T-helper 17 cell (primary cell): ENCODE measurements around the gene AGAP1. TPM values are rescaled to one million over a fixed set of nuclear protein-coding genes. Genes with fewer than 3 reads are reported as not detected.

Experiments used
- ATAC-seq: fragments of 150-1000 bp; cut with Tn5 transposase; 2 replicates; pipeline ENCODE4 v1.10.0; 2021; ENCODE audit warnings: mild to moderate bottlenecking, moderate library complexity
- DNase-seq, 3 donors: peaks; one replicate each; pipeline versions ENCODE4 v3.0.0 to v3.0.0-alpha.2; 2020 to 2021
- H3K9me3 ChIP-seq: one replicate; pipeline ENCODE4 v1.7.0; 2013; ENCODE audit warnings: low read length, mild to moderate bottlenecking; ENCODE audit not compliant: control insufficient read depth, poor library complexity, severe bottlenecking
- H3K27ac Mint-ChIP-seq: one replicate; pipeline ENCODE4 v1.8.0; 2022; ENCODE audit warnings: mild to moderate bottlenecking, moderate library complexity, mixed read lengths
- H3K27me3 Mint-ChIP-seq: one replicate; pipeline ENCODE4 v1.8.0; 2022; ENCODE audit warnings: mixed read lengths
- H3K36me3 Mint-ChIP-seq: one replicate; pipeline ENCODE4 v1.8.0; 2022; ENCODE audit warnings: low read depth, mixed read lengths
- H3K4me1 Mint-ChIP-seq: one replicate; pipeline ENCODE4 v1.8.0; 2022; ENCODE audit warnings: mild to moderate bottlenecking, mixed read lengths
- H3K4me3 Mint-ChIP-seq: one replicate; pipeline ENCODE4 v1.8.0; 2022; ENCODE audit warnings: mild to moderate bottlenecking, moderate library complexity, mixed read lengths
- total RNA-seq, 4 donors: library from RNA in 2 of 4; stranded (reverse) in 2 of 4; gene quantifications; one replicate each; pipeline ENCODE4 v1.2.3 and lab custom pipeline; 2022 to 2026

The AGAP1 gene
- total RNA-seq, 2 donors from 2014 or later = 7.6 to 16.8 TPM

DNA sequence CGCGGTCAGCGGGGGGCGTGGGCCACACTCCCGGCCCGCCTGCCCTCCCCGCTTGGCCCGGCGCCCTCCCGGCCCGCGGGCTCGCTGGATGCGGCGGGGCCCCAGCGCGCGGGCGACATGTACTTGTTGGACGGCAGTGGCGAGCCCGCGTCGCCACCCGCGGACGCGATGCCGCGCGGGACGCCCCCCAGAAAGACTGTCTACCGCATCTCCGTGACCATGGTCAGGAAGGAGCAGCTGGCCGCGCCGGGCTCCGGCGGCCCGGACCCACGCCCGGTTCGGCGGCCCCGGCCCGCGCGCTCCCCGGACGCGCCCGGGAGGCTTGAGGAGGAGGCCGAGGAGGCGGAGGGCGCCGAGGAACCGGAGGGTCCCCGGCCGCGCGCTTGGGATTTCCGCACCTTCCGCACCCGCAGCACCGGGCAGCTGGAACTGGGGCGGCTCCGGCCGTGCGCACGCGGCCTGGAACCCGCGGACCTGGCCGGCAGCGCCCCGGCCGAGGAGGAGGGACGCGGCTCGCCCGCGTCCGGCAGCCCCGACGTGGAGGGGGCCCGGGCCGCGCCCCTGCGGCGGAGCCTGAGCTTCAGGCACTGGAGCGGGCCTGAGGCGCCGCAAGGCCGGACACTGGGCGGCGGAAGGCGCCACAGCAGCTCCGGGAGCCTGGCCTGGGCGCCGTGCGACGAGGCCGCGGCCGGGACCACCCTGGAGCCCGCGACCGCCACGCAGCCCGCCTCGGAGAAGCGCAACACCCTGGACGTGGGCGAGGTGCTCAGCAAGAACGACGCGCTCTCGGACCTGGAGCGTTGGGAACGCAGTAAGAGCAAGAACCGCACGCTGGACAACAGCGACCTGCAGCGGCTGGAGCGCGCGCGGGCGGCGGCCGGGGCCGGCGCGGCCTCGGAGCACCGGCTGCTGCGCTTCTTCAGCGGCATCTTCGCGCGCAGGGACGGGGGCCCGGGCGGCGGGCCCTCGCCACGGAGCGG, 176.4 kb downstream of the AGAP1 start:
- H3K36me3 Mint-ChIP-seq = no peaks in the 10 kb centered on the region
- DNase-seq = no peak
- no peak overlapping the region for H3K4me3 Mint-ChIP-seq
- ATAC-seq = no peak
- H3K27ac Mint-ChIP-seq = no peak overlapping the region
- no peaks in the 10 kb centered on the region for H3K9me3 ChIP-seq
- H3K27me3 Mint-ChIP-seq = peaks cover 57% of the 10 kb centered on the region
- peaks cover 16% of the 10 kb centered on the region for H3K4me1 Mint-ChIP-seq

DNA sequence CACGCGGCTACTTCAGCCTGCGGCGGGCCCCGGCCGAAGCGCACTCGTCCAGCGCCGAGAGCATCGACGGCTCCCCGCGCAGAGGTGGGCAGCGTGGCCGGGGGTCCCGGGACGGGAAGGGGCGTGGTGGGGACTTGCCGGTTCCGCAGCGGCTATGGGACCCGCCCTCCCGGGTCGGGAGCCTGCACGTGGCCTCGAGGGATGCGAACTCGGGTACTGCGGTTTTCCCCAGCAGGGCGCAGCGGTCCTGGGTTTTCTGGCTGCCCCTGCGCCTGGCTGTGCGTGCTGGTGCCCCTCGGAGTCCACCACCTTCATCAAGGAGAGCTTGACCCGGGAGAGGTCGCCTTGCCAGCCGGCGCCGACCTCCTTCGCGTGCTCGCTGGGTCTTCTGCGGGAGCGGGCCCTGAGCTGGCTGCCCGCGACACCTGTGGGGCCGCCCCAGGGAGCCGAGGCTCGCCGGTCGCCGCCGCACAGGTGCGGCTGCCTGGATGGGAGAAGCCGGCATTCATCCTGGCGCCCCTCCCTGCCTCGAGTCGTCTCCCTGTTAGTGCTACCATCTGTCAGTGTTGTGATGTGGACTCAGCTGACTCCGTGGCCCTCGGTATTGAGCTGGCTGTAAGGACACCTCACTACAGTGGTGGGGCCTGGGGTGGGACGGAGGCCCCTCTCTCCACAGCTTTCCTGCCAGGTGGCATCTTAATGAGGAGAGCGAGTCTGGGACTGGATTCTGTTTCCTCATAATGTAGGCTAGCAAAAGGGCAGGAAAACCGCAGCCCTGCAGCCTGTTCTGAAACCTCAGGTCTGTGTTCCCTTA, 177.3 kb downstream of the AGAP1 start:
- H3K27ac Mint-ChIP-seq = no peak overlapping the region
- H3K36me3 Mint-ChIP-seq = peaks cover 2% of the 10 kb centered on the region
- DNase-seq = no peak
- H3K4me1 Mint-ChIP-seq = peaks cover 17% of the 10 kb centered on the region
- peaks cover 59% of the 10 kb centered on the region for H3K27me3 Mint-ChIP-seq
- H3K9me3 ChIP-seq = no peaks in the 10 kb centered on the region
- H3K4me3 Mint-ChIP-seq = peak overlapping the region; percentile 80
- ATAC-seq = no peak

DNA sequence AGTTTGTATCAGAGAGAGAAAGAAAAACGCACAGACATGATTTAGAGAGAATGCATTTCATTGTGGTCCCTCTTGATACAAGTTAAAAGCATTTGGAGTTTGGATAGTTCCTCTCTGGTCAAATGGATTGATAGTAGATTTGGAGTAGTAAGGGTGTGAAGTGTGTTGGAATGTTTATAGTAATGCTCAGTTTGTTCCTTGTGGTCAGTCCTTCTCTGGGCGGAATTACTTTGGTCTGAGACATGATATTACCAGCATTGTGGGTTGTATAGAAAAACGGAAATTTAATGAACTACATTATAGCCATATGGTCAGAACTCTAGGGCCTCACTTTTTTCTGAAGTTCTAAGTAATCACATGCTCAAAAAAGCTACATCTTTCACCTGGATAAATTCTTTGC, 178.9 kb downstream of the AGAP1 start:
- peak overlapping the region; percentile 49 for H3K4me3 Mint-ChIP-seq
- DNase-seq (no peak), ATAC-seq (no peak)
- H3K27ac Mint-ChIP-seq = no peak overlapping the region
- peaks cover 51% of the 10 kb centered on the region for H3K27me3 Mint-ChIP-seq
- no peaks in the 10 kb centered on the region for H3K9me3 ChIP-seq
- H3K36me3 Mint-ChIP-seq = peaks cover 3% of the 10 kb centered on the region
- H3K4me1 Mint-ChIP-seq = peaks cover 23% of the 10 kb centered on the region

DNA sequence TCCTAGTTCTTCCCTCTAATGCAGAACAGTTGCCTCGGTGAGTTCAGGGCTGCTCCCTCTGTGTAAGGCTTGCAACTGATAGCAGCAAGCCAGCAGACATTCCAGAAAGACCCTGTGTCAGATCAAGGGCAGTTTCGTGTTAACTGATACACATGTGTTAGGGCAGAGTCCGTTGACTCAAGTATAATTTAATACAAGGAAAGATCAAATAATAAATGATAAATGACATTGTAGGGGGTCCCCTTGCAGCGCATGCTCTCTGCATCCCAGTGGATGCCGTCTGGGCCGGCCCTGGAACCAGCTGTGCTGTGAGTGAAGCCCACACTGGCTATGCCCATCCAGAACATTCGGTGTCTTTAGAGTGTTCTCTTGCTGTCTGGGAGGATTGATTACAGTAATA, 180.3 kb downstream of the AGAP1 start:
- H3K9me3 ChIP-seq = no peaks in the 10 kb centered on the region
- peaks cover 42% of the 10 kb centered on the region for H3K27me3 Mint-ChIP-seq
- no peak for ATAC-seq
- H3K27ac Mint-ChIP-seq = peak overlapping the region; percentile 54
- H3K4me3 Mint-ChIP-seq = no peak overlapping the region
- peaks cover 3% of the 10 kb centered on the region for H3K36me3 Mint-ChIP-seq
- no peak for DNase-seq
- peaks cover 28% of the 10 kb centered on the region for H3K4me1 Mint-ChIP-seq

DNA sequence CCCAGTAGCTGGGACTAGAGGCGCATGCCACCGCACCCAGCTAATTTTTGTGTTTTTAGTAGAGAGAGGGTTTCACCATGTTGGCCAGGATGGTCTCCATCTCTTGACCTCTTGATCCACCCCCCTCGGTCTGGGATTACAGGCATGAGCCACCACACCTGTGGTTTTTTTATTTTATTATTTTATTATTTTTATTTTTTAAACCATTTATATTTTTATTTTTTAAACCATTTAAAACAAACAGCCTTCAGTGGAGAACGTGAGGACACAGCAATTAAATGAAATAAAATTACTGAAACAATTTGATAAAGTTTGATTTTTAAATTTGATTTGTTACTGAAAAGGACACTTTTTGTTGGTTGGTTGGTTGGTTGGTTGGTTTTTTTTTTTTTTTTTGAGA, 181.0 kb downstream of the AGAP1 start:
- peaks cover 42% of the 10 kb centered on the region for H3K27me3 Mint-ChIP-seq
- no peak overlapping the region for H3K4me3 Mint-ChIP-seq
- ATAC-seq (no peak), DNase-seq (no peak)
- no peaks in the 10 kb centered on the region for H3K9me3 ChIP-seq
- H3K27ac Mint-ChIP-seq = no peak overlapping the region
- H3K36me3 Mint-ChIP-seq = peaks cover 3% of the 10 kb centered on the region
- peaks cover 28% of the 10 kb centered on the region for H3K4me1 Mint-ChIP-seq

DNA sequence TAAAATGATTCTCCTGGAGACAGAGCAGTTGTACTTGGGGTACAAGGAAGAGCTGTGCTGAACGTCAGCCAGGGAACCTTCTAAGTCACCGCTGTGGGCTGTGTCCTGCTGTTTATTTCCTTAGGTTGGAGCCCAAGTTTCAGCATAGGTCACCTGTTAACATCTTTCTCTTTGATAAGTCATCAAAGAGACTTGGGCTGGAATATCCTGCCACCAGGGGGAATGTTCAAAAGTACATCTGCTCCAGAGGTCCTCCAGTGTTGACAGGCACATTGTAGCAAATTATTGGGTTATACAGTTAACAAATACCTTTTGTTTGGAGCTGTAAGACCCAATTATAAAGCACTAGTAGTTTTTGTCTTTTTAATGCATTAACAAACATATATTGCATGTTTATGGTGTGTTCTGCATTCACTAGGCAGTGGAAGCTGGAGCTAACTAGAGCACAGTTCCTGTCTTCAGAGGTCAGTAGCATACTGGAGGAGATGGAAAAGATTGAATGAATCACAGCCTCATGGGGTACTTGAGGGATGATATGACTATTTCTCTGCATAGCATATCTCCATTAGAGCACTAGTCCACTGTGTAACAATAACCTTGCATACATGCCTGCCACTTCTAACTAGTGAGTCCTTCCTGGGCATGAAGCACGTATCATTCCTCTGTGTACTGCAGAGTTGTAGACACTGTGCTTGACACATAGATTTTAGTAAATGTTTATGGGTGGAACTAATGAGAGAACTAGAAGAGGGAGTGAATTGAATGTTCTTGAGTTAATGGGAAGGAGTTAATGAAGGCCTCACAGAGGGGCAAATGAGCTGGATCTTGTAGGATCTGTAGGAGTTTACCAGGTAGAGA, 182.1 kb downstream of the AGAP1 start:
- no peak for ATAC-seq
- peaks cover 32% of the 10 kb centered on the region for H3K4me1 Mint-ChIP-seq
- peaks cover 3% of the 10 kb centered on the region for H3K36me3 Mint-ChIP-seq
- DNase-seq = no peak
- H3K27me3 Mint-ChIP-seq = peaks cover 42% of the 10 kb centered on the region
- H3K4me3 Mint-ChIP-seq = no peak overlapping the region
- H3K27ac Mint-ChIP-seq = no peak overlapping the region
- no peaks in the 10 kb centered on the region for H3K9me3 ChIP-seq

DNA sequence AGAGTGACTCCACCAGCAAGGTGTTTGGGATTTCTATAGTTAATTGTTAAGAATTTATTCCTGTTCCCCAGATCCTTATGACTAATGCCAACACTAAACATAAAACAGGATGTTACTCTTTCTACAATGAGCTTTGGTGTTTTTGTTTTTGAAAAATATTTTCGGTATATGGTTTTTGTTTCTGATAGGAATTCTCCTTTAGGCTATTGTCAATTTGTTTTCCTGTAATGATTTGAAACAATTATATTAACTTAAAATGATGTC, 182.6 kb downstream of the AGAP1 start:
- Mint-ChIP-seq H3K27ac (no peak overlapping the region), H3K27me3 (peaks cover 40% of the 10 kb centered on the region), H3K36me3 (peaks cover 3% of the 10 kb centered on the region), H3K4me1 (peaks cover 34% of the 10 kb centered on the region), H3K4me3 (no peak overlapping the region)
- ATAC-seq (no peak), DNase-seq (no peak)
- no peaks in the 10 kb centered on the region for H3K9me3 ChIP-seq

DNA sequence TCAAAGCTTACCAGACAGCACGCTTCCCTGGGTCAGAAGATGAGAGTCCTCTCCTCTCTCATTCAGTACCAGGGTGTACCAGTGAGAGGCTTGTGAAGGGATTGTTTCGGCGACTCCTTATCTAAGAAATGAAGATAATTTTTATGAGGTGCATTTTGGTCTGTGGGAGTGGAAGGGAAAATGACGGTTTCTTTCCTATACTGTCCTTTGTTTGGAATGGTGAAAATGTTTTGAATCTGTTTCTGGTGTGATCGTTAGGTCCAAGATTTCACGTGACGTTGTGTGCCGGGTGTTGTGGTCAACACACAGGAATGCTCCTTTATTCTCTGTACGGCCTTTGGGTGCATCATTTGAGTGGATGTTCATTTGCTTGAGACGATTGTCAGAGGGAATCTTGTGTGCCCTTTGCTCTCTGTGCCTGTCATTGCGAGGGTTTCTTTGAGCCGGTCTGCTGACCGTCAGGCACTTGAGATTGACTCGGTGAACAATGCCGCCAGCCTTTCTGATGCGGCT, 183.5 kb downstream of the AGAP1 start:
- peaks cover 3% of the 10 kb centered on the region for H3K36me3 Mint-ChIP-seq
- no peak overlapping the region for H3K4me3 Mint-ChIP-seq

DNA sequence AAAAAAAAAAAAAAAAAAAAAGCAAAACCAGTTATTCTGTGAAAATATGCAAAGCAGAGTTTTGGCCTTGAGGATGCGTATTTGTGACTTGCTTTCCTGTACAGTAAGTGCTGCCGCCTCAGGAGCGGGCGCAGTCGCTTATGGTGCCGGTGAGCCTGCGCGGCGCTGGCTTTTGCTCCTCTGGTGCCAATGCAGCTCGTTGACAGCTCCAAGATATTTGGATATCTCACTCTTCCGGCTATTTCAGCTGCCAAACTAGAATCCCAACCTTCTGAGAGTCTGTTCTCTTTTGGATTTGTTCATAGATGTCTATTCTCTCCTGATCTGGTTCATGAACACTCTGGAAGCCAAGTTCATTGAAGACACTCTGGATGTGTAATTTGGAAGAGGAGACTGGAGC, 184.1 kb downstream of the AGAP1 start:
- Mint-ChIP-seq H3K4me1 (peaks cover 26% of the 10 kb centered on the region), H3K27ac (no peak overlapping the region), H3K27me3 (peaks cover 27% of the 10 kb centered on the region), H3K36me3 (peaks cover 3% of the 10 kb centered on the region), H3K4me3 (no peak overlapping the region)
- no peak for ATAC-seq
- no peak for DNase-seq
- H3K9me3 ChIP-seq = no peaks in the 10 kb centered on the region

More for the DNA sequence above, 183.5 kb downstream of the AGAP1 start:
- ATAC-seq = no peak
- Mint-ChIP-seq H3K27me3 (peaks cover 33% of the 10 kb centered on the region), H3K4me1 (peaks cover 30% of the 10 kb centered on the region), H3K27ac (no peak overlapping the region)
- no peaks in the 10 kb centered on the region for H3K9me3 ChIP-seq
- DNase-seq = no peak

DNA sequence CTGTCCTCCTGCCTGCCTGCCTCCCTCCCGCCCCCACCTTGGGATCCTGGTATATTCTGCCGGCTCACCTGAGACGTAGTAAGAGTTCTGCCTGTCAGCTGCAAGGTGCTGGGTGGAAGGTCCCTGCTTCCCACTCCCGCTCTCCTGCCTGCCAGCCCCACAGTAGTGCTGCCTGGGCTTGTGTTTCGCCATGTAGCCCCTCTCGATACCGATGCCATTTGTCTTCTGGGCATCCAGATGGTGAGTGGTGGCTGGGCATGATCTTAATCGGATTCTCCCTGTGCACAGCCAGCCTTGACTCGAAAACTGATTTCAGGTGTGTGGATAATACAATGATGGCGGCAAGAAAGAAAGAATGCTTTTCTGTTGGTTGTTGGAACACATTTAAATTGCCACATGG, 184.9 kb downstream of the AGAP1 start:
- H3K9me3 ChIP-seq = no peaks in the 10 kb centered on the region
- Mint-ChIP-seq H3K4me3 (no peak overlapping the region), H3K36me3 (peaks cover 3% of the 10 kb centered on the region), H3K4me1 (peaks cover 26% of the 10 kb centered on the region), H3K27me3 (peaks cover 19% of the 10 kb centered on the region), H3K27ac (no peak overlapping the region)
- DNase-seq = no peak
- no peak for ATAC-seq

DNA sequence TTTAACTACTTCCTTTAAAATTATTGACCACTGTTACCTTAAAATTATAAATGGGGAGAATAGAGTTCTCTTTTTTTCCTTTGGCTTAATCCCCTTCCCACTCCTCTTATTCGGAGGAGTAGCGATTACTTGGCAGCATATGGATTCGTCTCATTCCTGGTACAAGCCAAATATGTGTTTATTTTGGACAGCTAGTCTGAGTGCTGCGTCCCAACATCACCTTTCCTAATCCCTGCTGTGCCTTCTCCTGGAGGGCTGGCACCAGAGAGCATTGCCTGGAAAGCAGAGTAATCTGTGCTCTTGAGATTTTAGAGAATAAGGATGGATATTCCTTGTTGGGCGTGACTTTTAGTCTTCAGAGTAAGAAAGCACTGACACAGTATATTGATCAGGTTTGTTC, 185.6 kb downstream of the AGAP1 start:
- DNase-seq (no peak), ATAC-seq (no peak)
- peak overlapping the region; percentile 49 for H3K27ac Mint-ChIP-seq
- H3K27me3 Mint-ChIP-seq = peaks cover 12% of the 10 kb centered on the region
- H3K4me1 Mint-ChIP-seq = peaks cover 23% of the 10 kb centered on the region
- H3K4me3 Mint-ChIP-seq = no peak overlapping the region
- no peaks in the 10 kb centered on the region for H3K9me3 ChIP-seq
- peaks cover 3% of the 10 kb centered on the region for H3K36me3 Mint-ChIP-seq

DNA sequence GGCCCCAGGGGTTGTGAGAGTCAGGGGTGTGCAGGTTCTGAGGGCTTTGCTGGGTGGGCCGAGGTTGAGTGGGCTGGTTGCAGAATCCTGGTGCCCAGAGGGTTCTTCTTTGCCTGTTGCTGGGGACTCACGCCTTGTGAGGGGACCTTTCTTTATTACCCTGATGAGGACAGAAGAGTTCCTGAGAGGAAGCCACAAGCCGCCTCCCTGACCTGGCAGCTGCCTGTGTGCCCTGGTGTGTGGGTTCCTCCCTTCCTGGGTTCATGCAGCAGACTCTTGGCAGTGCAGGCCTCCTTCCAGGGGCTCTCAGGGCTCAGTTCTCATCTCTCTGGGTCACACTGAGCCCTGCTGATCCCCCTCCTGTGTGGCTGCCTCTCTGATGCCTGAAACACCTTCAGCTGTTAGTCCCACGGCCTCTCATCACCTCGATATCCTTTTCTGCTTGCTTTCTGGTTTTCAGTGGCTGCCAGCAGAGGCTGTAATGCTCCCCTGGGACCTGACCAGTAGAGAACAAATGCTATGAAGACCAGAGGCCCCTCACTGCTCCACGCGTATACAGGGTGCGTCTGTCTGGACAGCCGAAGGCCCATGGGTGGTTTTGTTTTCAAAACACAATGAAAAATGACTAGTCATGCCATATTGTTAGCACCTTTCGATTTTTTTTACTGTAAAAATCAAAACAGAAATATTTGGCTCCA, 191.3 kb downstream of the AGAP1 start:
- Mint-ChIP-seq H3K36me3 (no peaks in the 10 kb centered on the region), H3K4me1 (peaks cover 20% of the 10 kb centered on the region), H3K4me3 (peak overlapping the region; percentile 57), H3K27ac (peak overlapping the region; percentile 80), H3K27me3 (peaks cover 6% of the 10 kb centered on the region)
- no peaks in the 10 kb centered on the region for H3K9me3 ChIP-seq
- DNase-seq (no peak), ATAC-seq (peak; percentile 75)
